ENCODE data around the gene IFITM2.
"Not testable (repeated sequence)": the region's sequence is repeated elsewhere in the genome, so short reads cannot be mapped to it uniquely, and the experiment has no call there.

Gene IFITM2

GRCh38 chr11:282630-283360 is 24.8 kb upstream of the IFITM2 start:
- H3K27me3 ChIP-seq (ENCODE audit: control insufficient read depth, insufficient read depth, low read length): peaks cover 75% of the 10 kb centered on the region
- no peak overlapping the region for H3K27ac ChIP-seq (ENCODE audit: low read depth, low read length)
- no peaks in the 10 kb centered on the region for H3K9me3 ChIP-seq (ENCODE audit: control insufficient read depth, insufficient read depth, low read length)
- no peak overlapping the region for H3K4me3 ChIP-seq (ENCODE audit: low read depth, low read length)
- no peaks in the 10 kb centered on the region; the same call in 1 of the 2 replicates for H3K4me1 ChIP-seq (ENCODE audit: control insufficient read depth, insufficient read depth, low read length)
- H3K9ac ChIP-seq (ENCODE audit: low read depth, low read length): no peak overlapping the region
- H3K36me3 ChIP-seq (ENCODE audit: control insufficient read depth, insufficient read depth, low read length): no peaks in the 10 kb centered on the region

DNA sequence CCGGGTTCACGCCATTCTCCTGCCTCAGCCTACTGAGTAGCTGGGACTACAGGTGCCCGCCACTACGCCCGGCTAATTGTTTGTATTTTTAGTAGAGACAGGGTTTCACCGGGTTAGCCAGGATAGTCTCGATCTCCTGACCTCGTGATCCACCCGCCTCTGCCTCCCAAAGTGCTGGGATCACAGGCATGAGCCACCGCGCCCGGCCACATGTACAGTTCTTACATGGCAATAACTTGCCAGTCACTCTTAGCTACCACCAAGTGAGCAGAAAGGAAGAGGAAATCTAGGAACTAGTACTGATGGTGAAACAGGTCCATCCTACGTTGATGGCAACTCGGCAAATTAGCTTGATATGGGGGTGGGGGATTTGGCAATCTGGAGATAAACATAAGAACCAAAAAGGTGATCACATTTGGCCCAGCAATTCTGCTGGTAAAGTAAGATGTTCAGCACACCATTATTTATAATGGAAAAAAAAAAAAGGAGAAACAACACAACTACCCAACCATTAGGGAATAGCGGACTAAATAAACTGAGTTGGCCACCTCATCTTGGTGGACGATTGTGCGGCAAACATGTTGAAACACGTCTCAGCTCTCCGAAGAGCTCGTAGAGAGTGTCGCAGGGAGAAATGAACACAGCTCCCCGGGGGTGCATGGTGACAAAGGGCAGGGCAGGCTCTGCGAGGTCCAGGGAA is 24.1 kb upstream of the IFITM2 start:
- Histone ChIP-seq H3K4me1 (ENCODE audit: control insufficient read depth, insufficient read depth, low read length) (no peaks in the 10 kb centered on the region; the same call in 1 of the 2 replicates), H3K27ac (ENCODE audit: low read depth, low read length) (no peak overlapping the region), H3K27me3 (ENCODE audit: control insufficient read depth, insufficient read depth, low read length) (peaks cover 75% of the 10 kb centered on the region)

DNA sequence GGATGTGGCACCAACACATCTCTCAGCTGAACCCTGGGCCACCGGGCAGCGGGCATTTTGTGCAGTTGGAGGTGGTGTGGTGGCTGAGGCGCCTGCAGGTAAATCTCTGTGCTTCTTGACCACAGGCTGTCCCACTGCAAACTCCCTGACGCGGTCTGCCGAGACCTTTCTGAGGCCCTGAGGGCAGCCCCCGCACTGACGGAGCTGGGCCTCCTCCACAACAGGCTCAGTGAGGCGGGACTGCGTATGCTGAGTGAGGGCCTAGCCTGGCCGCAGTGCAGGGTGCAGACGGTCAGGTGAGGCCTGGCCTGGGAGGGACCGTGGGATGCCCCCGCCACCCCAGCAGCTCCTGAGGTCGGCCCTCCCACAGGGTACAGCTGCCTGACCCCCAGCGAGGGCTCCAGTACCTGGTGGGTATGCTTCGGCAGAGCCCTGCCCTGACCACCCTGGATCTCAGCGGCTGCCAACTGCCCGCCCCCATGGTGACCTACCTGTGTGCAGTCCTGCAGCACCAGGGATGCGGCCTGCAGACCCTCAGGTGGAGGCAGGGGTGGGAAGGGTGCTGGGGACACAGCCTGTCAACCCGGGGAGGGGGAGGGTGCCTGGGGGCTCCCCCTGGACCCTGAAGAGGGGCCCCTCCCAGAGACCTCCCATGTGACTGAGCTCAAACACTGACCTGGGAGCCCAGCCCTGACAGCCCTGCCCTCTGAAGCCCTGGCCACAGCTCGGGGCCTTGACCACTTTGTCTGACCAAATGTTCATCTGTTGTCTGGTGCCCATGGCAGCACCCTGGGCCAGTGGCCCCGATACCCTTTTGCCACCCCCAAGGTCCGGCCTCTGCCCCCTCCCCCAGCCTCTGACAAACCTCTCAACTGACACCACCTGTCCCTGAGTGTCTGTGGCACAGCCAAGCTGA is 23.3 kb upstream of the IFITM2 start:
- H3K9ac ChIP-seq (ENCODE audit: low read depth, low read length): no peak overlapping the region
- no peaks in the 10 kb centered on the region for H3K36me3 ChIP-seq (ENCODE audit: control insufficient read depth, insufficient read depth, low read length)
- H3K4me1 ChIP-seq (ENCODE audit: control insufficient read depth, insufficient read depth, low read length): peaks cover under 1% of the 10 kb centered on the region
- H3K27me3 ChIP-seq (ENCODE audit: control insufficient read depth, insufficient read depth, low read length): peaks cover 68% of the 10 kb centered on the region
- no peak overlapping the region for H3K4me3 ChIP-seq (ENCODE audit: low read depth, low read length)
- no peak overlapping the region for H3K27ac ChIP-seq (ENCODE audit: low read depth, low read length)
- H3K9me3 ChIP-seq (ENCODE audit: control insufficient read depth, insufficient read depth, low read length): no peaks in the 10 kb centered on the region

More for the DNA sequence above, 24.1 kb upstream of the IFITM2 start:
- Histone ChIP-seq H3K36me3 (ENCODE audit: control insufficient read depth, insufficient read depth, low read length) (no peaks in the 10 kb centered on the region), H3K4me3 (ENCODE audit: low read depth, low read length) (no peak overlapping the region), H3K9me3 (ENCODE audit: control insufficient read depth, insufficient read depth, low read length) (no peaks in the 10 kb centered on the region), H3K9ac (ENCODE audit: low read depth, low read length) (no peak overlapping the region)

GRCh38 chr11:285021-285893 is 22.4 kb upstream of the IFITM2 start:
- Histone ChIP-seq H3K27me3 (ENCODE audit: control insufficient read depth, insufficient read depth, low read length) (peaks cover 59% of the 10 kb centered on the region), H3K4me1 (ENCODE audit: control insufficient read depth, insufficient read depth, low read length) (peaks cover 6% of the 10 kb centered on the region), H3K9ac (ENCODE audit: low read depth, low read length) (no peak overlapping the region), H3K27ac (ENCODE audit: low read depth, low read length) (no peak overlapping the region), H3K36me3 (ENCODE audit: control insufficient read depth, insufficient read depth, low read length) (no peaks in the 10 kb centered on the region), H3K9me3 (ENCODE audit: control insufficient read depth, insufficient read depth, low read length) (no peaks in the 10 kb centered on the region), H3K4me3 (ENCODE audit: low read depth, low read length) (no peak overlapping the region)

DNA sequence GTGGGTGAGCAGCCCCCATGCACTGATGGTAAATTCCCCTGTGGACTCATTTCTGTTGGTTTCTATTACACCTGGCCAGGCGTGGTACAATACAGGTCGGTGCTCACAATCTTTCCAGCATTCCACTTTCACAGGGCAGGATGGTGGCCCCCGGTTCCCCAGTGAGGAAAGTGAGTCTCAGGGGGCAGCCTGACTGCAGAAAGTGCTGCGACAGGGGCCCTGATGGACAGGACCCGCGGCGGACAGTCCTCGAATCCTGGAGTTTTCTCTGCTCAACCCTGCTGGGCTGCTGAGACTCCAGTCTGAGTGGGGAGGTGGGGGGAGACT is 21.8 kb upstream of the IFITM2 start:
- Histone ChIP-seq H3K36me3 (ENCODE audit: control insufficient read depth, insufficient read depth, low read length) (0 out of 2 replicates have a peak, but pooled peaks cover 6% of the 10 kb centered on the region), H3K27ac (ENCODE audit: low read depth, low read length) (no peak overlapping the region), H3K4me3 (ENCODE audit: low read depth, low read length) (no peak overlapping the region), H3K27me3 (ENCODE audit: control insufficient read depth, insufficient read depth, low read length) (peaks cover 53% of the 10 kb centered on the region), H3K4me1 (ENCODE audit: control insufficient read depth, insufficient read depth, low read length) (peaks cover 7% of the 10 kb centered on the region), H3K9me3 (ENCODE audit: control insufficient read depth, insufficient read depth, low read length) (no peaks in the 10 kb centered on the region), H3K9ac (ENCODE audit: low read depth, low read length) (no peak overlapping the region)

- not testable (repeated sequence) for H3K27ac ChIP-seq (ENCODE audit: low read depth, low read length)
Measured at GRCh38 chr11:286977-287820, 20.4 kb upstream of the IFITM2 start.

DNA sequence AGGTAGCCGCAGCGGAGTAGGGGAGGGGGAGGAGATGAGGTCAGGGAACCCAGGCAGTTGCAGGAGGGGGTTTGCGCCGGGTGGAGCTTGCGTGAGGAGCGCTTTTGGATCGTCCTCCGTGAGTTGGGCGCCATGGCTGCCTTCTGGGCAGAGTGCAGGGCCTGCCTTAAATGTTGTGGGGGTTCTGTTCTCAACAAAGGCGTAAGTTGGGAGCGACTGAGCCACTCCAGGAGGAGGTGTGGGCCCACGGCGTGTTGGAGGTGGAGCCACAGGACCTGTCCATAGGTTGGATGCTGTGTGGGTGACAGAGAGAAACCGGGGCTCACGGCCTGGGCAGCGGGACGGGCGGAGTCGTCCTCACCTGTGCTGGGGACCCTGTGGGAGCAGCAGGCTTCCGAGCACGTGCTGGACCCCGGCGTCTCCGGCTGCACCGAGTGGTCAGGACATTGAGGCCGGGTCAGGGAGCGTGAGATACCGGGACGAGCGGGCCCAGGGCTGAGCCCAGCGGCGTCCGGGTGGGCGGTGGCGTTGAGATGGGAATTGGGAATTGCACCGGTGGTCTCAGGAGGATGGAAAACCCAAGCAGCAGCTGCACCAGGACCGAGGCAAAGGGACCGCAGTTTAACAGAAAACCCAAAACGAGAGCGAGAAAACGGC is 19.7 kb upstream of the IFITM2 start:
- Histone ChIP-seq H3K9me3 (ENCODE audit: control insufficient read depth, insufficient read depth, low read length) (no peaks in the 10 kb centered on the region), H3K9ac (ENCODE audit: low read depth, low read length) (no peak overlapping the region), H3K27ac (ENCODE audit: low read depth, low read length) (no peak overlapping the region), H3K4me1 (ENCODE audit: control insufficient read depth, insufficient read depth, low read length) (peaks cover 13% of the 10 kb centered on the region), H3K36me3 (ENCODE audit: control insufficient read depth, insufficient read depth, low read length) (peaks cover 12% of the 10 kb centered on the region), H3K4me3 (ENCODE audit: low read depth, low read length) (peak overlapping the region; percentile 49), H3K27me3 (ENCODE audit: control insufficient read depth, insufficient read depth, low read length) (peaks cover 32% of the 10 kb centered on the region)

More at GRCh38 chr11:286977-287820, 20.4 kb upstream of the IFITM2 start:
- not testable (repeated sequence) for H3K9ac ChIP-seq (ENCODE audit: low read depth, low read length); H3K4me3 ChIP-seq (ENCODE audit: low read depth, low read length); H3K36me3 ChIP-seq (ENCODE audit: control insufficient read depth, insufficient read depth, low read length); H3K9me3 ChIP-seq (ENCODE audit: control insufficient read depth, insufficient read depth, low read length)
- Histone ChIP-seq H3K27me3 (ENCODE audit: control insufficient read depth, insufficient read depth, low read length) (peaks cover 40% of the 10 kb centered on the region), H3K4me1 (ENCODE audit: control insufficient read depth, insufficient read depth, low read length) (peaks cover 13% of the 10 kb centered on the region)

- Histone ChIP-seq H3K27ac (ENCODE audit: low read depth, low read length) (no peak within 1 kb of the TSS), H3K27me3 (ENCODE audit: control insufficient read depth, insufficient read depth, low read length) (peaks cover 27% of the 10 kb centered on the region), H3K9me3 (ENCODE audit: control insufficient read depth, insufficient read depth, low read length) (no peaks in the 10 kb centered on the region), H3K4me3 (ENCODE audit: low read depth, low read length) (peak within 1 kb of the TSS; percentile 49), H3K36me3 (ENCODE audit: control insufficient read depth, insufficient read depth, low read length) (peaks cover 20% of the 10 kb centered on the region), H3K4me1 (ENCODE audit: control insufficient read depth, insufficient read depth, low read length) (peaks cover 13% of the 10 kb centered on the region), H3K9ac (ENCODE audit: low read depth, low read length) (no peak within 1 kb of the TSS)
Measured at GRCh38 chr11:288478-289397, 18.9 kb upstream of the IFITM2 start, which contains the start of gene PGGHG. Gene PGGHG, plus strand, starts transcription at chr11:289126. Its CDS starts 691 bp downstream, at chr11:289817.

DNA sequence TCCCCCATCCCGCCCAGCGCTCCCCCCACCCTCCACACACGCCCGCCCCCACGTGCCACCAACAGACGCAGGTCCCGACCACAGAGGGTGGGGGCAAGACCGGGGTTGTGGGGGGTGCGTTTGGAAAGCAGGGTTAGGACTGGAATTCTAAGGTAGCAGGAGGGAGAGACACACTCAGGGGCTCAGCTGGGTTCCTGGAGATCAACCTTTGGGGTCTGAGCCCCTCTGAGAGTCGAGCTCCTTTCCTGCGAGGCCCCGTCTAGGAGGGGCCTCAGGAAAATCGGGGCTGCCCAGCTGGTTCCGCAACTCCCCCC is 18.3 kb upstream of the IFITM2 start:
- H3K4me1 ChIP-seq (ENCODE audit: control insufficient read depth, insufficient read depth, low read length): peaks cover 13% of the 10 kb centered on the region
- no peak overlapping the region for H3K9ac ChIP-seq (ENCODE audit: low read depth, low read length)
- H3K4me3 ChIP-seq (ENCODE audit: low read depth, low read length): peak overlapping the region; percentile 37; the same call in 1 of the 2 replicates
- H3K27me3 ChIP-seq (ENCODE audit: control insufficient read depth, insufficient read depth, low read length): peaks cover 26% of the 10 kb centered on the region
- no peaks in the 10 kb centered on the region for H3K9me3 ChIP-seq (ENCODE audit: control insufficient read depth, insufficient read depth, low read length)
- H3K36me3 ChIP-seq (ENCODE audit: control insufficient read depth, insufficient read depth, low read length): peaks cover 26% of the 10 kb centered on the region
- no peak overlapping the region for H3K27ac ChIP-seq (ENCODE audit: low read depth, low read length)

Data from HUES48 (cell line).